Left ventricle myocardium inferior (tissue), 1 donor: ENCODE results near the gene CTXND1. TPM values are rescaled to one million over a fixed set of nuclear protein-coding genes. Genes with fewer than 3 reads are reported as not detected.

ENCODE experiments used
- DNase-seq: peaks from one replicate; pipeline ENCODE4 v3.0.0-alpha.2; 2020
- H3K27ac ChIP-seq: fragments of 200-600 bp; replicated peaks from 2 replicates; pipeline ENCODE4 v1.8.0; 2021
- H3K27me3 ChIP-seq: fragments of 200-600 bp; 2 replicates; pipeline ENCODE4 v1.8.0; 2021; ENCODE audit warnings: low read depth
- H3K36me3 ChIP-seq: fragments of 200-600 bp; 2 replicates; pipeline ENCODE4 v1.8.0; 2021
- H3K4me1 ChIP-seq: fragments of 200-600 bp; 2 replicates; pipeline ENCODE4 v1.8.0; 2021
- H3K4me3 ChIP-seq: fragments of 200-600 bp; 2 replicates; pipeline ENCODE4 v1.8.0; 2021; ENCODE audit warnings: mild to moderate bottlenecking, moderate library complexity
- H3K9me3 ChIP-seq: fragments of 200-600 bp; replicated peaks from 2 replicates; pipeline ENCODE4 v1.8.0; 2021
- intact Hi-C: fragments of 100-400 bp; cut with micrococcal nuclease; formaldehyde crosslinking; loops from one replicate; pipeline ENCODE4 v1.11.0; 2022
- total RNA-seq: library from RNA; stranded (reverse); fragmentation: NEBNext Ultra II Directional; extraction: Animal tissue kit (Norgen Biotek cat#: 25700); gene quantifications from one replicate; pipeline ENCODE4 v1.2.1, GENCODE V29; 2021
- TF ChIP-seq, protein P1 (sequence below): fragments of 200-600 bp; IDR thresholded peaks from 2 replicates; pipeline ENCODE4 v1.8.0; 2021; ENCODE audit warnings: antibody characterized with exemption, mild to moderate bottlenecking, borderline replicate concordance
- donor health status: DM: no; HTN: yes; CAD: no; lungs with severe emphysema.

The CTXND1 gene
- total RNA-seq, 1 donor from 2014 or later: 2.1 TPM

DNA sequence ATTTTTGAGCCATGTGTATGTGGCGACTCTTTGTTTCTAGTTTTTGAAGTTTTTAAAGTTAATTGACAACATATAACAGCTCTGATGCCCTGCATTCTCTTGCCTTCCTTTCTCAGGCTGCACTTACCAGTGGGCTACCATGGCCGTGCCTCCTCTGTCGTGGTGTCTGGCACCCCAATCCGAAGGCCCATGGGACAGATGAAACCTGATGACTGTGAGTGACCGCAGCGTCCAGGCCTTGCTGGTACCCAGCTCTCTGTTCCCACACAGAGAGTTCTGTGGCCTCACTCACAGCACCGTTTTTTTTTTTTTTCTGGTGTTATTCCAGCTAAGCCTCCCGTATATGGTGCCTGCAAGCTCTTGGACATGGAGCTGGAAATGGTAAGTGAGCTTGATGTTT, 84.1 kb downstream of the CTXND1 start:
- Histone ChIP-seq H3K27me3 (no peaks in the 10 kb centered on the region), H3K9me3 (no peaks in the 10 kb centered on the region), H3K4me3 (no peak overlapping the region), H3K27ac (no peak overlapping the region), H3K36me3 (peaks cover 13% of the 10 kb centered on the region), H3K4me1 (peaks cover 6% of the 10 kb centered on the region)
- no peak for DNase-seq
- intact Hi-C loops: no loop called here
- TF ChIP-seq, protein P1, sequence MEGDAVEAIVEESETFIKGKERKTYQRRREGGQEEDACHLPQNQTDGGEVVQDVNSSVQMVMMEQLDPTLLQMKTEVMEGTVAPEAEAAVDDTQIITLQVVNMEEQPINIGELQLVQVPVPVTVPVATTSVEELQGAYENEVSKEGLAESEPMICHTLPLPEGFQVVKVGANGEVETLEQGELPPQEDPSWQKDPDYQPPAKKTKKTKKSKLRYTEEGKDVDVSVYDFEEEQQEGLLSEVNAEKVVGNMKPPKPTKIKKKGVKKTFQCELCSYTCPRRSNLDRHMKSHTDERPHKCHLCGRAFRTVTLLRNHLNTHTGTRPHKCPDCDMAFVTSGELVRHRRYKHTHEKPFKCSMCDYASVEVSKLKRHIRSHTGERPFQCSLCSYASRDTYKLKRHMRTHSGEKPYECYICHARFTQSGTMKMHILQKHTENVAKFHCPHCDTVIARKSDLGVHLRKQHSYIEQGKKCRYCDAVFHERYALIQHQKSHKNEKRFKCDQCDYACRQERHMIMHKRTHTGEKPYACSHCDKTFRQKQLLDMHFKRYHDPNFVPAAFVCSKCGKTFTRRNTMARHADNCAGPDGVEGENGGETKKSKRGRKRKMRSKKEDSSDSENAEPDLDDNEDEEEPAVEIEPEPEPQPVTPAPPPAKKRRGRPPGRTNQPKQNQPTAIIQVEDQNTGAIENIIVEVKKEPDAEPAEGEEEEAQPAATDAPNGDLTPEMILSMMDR: no peak

DNA sequence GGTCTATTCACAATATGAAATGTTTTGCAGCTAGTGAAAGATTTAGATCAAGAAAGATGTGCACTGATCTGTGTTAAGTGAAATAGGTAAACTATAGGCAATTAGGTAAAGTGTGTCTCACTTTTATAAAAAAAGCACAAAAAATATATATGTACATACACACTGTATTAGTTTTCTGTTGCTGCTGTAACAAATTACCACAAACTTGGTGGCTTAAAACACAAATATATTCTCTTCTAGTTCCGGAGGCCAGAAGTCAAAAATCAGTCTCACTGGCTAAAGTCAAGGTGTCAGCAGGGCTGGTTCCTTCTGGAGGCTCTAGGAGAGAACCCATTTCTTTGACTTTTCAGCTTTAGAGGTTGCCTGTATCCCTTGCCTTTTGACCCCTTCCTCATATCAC, 88.1 kb downstream of the CTXND1 start:
- DNase-seq: no peak
- H3K9me3 ChIP-seq: no peaks in the 10 kb centered on the region
- TF ChIP-seq, protein P1: no peak
- H3K36me3 ChIP-seq: peaks cover 20% of the 10 kb centered on the region
- no peak overlapping the region for H3K27ac ChIP-seq
- H3K4me3 ChIP-seq: no peak overlapping the region
- intact Hi-C loops: no loop called here
- H3K27me3 ChIP-seq: no peaks in the 10 kb centered on the region
- peaks cover 16% of the 10 kb centered on the region for H3K4me1 ChIP-seq

DNA sequence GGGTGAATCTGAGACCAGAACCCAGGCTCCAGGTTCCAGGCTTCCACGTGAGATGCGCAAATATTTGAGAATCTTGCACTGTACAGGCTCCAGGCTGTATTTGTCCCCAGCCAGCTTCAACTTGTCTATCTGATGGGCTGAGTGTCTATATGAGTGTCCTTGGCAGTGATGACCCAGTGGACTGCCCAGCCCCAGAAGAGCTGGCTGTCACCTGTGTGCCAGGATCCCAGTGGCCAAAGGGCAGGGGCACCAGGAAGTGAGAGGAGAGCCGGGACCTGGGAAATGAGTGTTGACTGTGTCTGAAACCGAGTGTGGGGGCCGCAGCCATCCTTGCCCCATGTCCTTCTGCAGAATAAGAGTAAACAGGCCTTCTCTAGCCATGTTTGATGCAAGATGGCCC, 88.8 kb downstream of the CTXND1 start:
- intact Hi-C loops: no loop called here
- Histone ChIP-seq H3K27ac (no peak overlapping the region), H3K4me3 (no peak overlapping the region), H3K4me1 (peaks cover 16% of the 10 kb centered on the region), H3K9me3 (no peaks in the 10 kb centered on the region), H3K27me3 (no peaks in the 10 kb centered on the region), H3K36me3 (peaks cover 16% of the 10 kb centered on the region)
- TF ChIP-seq, protein P1: no peak
- no peak for DNase-seq

DNA sequence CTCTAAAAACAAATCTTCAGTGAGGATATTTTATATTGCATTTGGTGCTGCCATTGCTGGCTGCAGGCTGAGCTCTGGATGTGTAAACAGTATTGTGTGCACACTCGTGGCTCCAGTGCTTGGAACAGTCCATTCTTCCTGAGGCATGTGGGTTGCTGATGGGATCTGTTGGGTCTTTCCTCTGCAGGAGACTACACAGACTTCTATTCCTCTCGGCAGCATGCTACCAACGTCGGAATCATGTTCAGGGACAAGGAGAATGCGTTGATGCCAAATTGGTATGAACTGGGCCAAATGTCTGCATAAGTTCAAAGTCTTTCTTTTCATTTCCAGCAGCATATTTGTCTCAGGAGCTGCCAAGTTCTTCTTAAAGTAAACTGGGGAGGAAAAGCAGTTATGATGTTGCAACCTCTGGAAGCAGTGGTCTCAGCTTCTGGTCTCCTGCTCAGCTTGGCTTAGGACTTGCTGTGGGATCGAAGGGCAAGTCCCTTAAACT, 89.9 kb downstream of the CTXND1 start:
- no peak overlapping the region for H3K27ac ChIP-seq
- H3K36me3 ChIP-seq: peaks cover 17% of the 10 kb centered on the region
- H3K4me1 ChIP-seq: peaks cover 16% of the 10 kb centered on the region
- TF ChIP-seq, protein P1: no peak
- H3K27me3 ChIP-seq: no peaks in the 10 kb centered on the region
- no peaks in the 10 kb centered on the region for H3K9me3 ChIP-seq
- no peak for DNase-seq
- H3K4me3 ChIP-seq: no peak overlapping the region
- intact Hi-C loops: no loop called here

DNA sequence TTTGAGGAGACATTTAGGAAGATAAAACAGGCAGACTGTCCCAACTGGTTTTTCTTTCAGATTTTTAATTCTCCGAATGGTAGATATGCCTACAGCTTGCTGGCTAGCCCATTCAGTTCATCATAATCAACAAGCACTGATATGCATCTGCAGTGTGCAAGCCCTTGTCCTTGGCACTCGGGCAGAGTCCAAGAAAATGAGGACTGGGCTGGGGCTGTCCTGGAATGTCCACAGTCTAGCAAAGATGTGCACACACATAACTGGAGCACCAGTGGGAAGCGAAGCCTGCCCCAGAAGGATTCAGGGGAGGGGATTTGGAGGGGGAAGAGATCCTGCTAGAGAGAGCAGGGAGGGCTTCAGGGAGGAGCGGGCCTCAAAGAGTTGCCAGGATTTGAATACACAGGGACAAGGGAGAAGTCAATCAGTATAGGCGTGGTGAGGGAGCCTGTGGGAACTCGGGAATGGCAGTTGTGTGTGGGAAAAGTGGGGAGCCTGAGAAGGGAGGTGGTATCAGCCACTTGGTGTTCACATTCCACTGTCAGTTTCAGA, 90.5 kb downstream of the CTXND1 start:
- TF ChIP-seq, protein P1: no peak
- no peak for DNase-seq
- H3K27ac ChIP-seq: no peak overlapping the region
- H3K4me3 ChIP-seq: no peak overlapping the region
- intact Hi-C loops: no loop called here
- H3K36me3 ChIP-seq: peaks cover 17% of the 10 kb centered on the region
- no peaks in the 10 kb centered on the region for H3K27me3 ChIP-seq
- peaks cover 16% of the 10 kb centered on the region for H3K4me1 ChIP-seq
- no peaks in the 10 kb centered on the region for H3K9me3 ChIP-seq
